ENCODE data around the gene CCNL2.
"Not testable (repeated sequence)": the region's sequence is repeated elsewhere in the genome, so short reads cannot be mapped to it uniquely, and the experiment has no call there.

CCNL2 gene

DNA sequence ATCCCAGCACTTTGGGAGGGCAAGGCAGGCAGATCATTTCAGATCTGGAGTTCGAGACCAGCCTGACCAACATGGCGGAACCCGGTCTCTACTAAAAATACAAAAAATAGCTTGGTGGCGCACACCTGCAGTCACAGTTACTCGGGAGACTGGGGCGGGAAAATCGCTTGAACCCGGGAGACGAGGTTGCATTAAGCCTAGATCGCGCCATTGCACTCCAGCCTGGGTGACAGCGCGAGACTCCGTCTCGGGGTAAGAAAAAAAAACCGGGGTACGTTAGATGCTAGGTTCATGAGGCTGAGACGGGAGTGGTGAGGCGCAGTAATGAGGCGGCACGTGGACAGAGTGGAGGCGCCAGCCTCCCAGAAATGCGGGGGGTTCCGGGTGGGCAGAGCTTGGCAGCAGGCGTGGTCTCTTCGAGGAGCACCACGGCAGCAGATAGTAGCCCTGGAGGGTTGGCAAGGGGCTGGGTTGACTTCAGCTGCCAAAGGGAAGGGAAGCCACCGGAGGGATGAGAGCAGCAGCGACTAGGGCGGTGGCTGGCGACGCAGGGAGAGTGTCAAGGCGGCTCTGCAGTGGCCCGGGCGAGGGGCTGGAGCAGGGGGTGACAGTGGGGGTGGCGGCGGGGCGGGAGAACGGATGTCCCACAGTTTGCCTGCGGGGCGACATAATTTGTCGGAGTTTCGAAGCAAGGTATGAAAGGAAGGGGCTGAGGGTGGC lies 7.1 kb upstream of the CCNL2 start:
- Histone ChIP-seq H3K27ac (replicated peaks) (peak overlapping the region; percentile 84), H3K4me3 (replicated peaks; ENCODE audit: insufficient read depth, low read length) (peak overlapping the region; percentile 86), H3K27me3 (ENCODE audit: insufficient read depth, poor library complexity, severe bottlenecking) (no peaks in the 10 kb centered on the region)
- peak in 1 of 2 experiments; percentile 32 for DNase-seq (ENCODE audit: low read depth in 1 of 2, low spot score in 1 of 2)
- TF ChIP-seq POLR2AphosphoS5 (IDR thresholded peaks at IDR 0.05; ENCODE audit: low read depth) = no peak
- TF ChIP-seq, protein P1, sequence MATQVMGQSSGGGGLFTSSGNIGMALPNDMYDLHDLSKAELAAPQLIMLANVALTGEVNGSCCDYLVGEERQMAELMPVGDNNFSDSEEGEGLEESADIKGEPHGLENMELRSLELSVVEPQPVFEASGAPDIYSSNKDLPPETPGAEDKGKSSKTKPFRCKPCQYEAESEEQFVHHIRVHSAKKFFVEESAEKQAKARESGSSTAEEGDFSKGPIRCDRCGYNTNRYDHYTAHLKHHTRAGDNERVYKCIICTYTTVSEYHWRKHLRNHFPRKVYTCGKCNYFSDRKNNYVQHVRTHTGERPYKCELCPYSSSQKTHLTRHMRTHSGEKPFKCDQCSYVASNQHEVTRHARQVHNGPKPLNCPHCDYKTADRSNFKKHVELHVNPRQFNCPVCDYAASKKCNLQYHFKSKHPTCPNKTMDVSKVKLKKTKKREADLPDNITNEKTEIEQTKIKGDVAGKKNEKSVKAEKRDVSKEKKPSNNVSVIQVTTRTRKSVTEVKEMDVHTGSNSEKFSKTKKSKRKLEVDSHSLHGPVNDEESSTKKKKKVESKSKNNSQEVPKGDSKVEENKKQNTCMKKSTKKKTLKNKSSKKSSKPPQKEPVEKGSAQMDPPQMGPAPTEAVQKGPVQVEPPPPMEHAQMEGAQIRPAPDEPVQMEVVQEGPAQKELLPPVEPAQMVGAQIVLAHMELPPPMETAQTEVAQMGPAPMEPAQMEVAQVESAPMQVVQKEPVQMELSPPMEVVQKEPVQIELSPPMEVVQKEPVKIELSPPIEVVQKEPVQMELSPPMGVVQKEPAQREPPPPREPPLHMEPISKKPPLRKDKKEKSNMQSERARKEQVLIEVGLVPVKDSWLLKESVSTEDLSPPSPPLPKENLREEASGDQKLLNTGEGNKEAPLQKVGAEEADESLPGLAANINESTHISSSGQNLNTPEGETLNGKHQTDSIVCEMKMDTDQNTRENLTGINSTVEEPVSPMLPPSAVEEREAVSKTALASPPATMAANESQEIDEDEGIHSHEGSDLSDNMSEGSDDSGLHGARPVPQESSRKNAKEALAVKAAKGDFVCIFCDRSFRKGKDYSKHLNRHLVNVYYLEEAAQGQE (IDR thresholded peaks at IDR 0.05; ENCODE audit: insufficient replicate concordance, low read depth) = no peak

DNA sequence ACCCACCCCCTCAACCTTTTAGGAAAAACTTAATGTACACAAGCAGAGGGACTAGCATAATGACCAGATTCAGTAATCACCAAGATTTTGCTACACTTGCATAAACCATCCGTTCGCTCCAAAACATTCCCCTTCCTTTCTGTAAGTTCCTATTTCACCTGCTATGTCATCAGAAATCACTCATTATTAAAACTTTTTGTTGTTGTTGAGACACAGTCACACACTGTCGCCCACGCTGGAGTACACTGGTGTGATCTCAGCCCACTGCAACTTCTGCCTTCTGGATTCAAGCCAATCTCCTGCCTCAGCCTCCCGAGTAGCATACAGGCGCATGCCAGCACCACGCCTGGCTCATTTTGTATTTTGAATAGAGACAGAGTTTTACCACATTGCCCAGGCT lies 4.5 kb upstream of the CCNL2 start:
- no peaks in the 10 kb centered on the region for H3K27me3 ChIP-seq (ENCODE audit: insufficient read depth, poor library complexity, severe bottlenecking)
- TF ChIP-seq GABPA (IDR thresholded peaks at IDR 0.05; ENCODE audit: low read depth) = no peak
- TF ChIP-seq, protein P2, sequence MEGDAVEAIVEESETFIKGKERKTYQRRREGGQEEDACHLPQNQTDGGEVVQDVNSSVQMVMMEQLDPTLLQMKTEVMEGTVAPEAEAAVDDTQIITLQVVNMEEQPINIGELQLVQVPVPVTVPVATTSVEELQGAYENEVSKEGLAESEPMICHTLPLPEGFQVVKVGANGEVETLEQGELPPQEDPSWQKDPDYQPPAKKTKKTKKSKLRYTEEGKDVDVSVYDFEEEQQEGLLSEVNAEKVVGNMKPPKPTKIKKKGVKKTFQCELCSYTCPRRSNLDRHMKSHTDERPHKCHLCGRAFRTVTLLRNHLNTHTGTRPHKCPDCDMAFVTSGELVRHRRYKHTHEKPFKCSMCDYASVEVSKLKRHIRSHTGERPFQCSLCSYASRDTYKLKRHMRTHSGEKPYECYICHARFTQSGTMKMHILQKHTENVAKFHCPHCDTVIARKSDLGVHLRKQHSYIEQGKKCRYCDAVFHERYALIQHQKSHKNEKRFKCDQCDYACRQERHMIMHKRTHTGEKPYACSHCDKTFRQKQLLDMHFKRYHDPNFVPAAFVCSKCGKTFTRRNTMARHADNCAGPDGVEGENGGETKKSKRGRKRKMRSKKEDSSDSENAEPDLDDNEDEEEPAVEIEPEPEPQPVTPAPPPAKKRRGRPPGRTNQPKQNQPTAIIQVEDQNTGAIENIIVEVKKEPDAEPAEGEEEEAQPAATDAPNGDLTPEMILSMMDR (IDR thresholded peaks at IDR 0.05; ENCODE audit: insufficient read depth, low read length) = no peak
- TF ChIP-seq POLR2AphosphoS5 (IDR thresholded peaks at IDR 0.05; ENCODE audit: low read depth) = no peak; the same call in 1 of the 2 replicates
- TF ChIP-seq, protein P1 (IDR thresholded peaks at IDR 0.05; ENCODE audit: insufficient replicate concordance, low read depth) = no peak
- no peak for TF ChIP-seq SPI1 (IDR thresholded peaks at IDR 0.05; ENCODE audit: borderline replicate concordance, low read depth)
- H3K27ac ChIP-seq (replicated peaks) = no peak overlapping the region
- no peak for DNase-seq (ENCODE audit: low read depth in 1 of 2, low spot score in 1 of 2)
- no peak overlapping the region for H3K4me3 ChIP-seq (replicated peaks; ENCODE audit: insufficient read depth, low read length)

DNA sequence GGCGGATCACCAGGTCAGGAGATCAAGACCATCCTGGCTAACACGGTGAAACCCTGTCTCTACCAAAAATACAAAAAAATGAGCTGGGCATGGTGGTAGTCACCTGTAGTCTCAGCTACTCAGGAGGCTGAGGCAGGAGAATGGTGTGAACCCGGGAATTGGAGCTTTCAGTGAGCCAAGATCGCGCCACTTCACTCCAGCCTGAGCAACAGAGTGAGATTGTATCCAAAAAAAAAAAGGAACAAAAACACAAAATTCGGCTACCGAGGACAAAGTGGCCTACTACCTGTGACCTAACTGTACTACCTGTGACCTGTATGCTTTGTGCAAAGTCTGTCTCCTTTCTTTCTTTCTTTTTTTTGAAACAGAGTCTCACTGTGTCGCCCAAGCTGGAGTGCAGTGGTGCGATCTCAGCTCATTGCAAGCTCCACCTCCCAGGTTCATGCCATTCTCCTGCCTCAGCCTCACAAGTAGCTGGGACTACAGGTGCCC lies 3.8 kb upstream of the CCNL2 start:
- not testable (repeated sequence) for DNase-seq (ENCODE audit: low read depth in 1 of 2, low spot score in 1 of 2); H3K4me3 ChIP-seq (replicated peaks; ENCODE audit: insufficient read depth, low read length); H3K27me3 ChIP-seq (ENCODE audit: insufficient read depth, poor library complexity, severe bottlenecking); H3K27ac ChIP-seq (replicated peaks)

DNA sequence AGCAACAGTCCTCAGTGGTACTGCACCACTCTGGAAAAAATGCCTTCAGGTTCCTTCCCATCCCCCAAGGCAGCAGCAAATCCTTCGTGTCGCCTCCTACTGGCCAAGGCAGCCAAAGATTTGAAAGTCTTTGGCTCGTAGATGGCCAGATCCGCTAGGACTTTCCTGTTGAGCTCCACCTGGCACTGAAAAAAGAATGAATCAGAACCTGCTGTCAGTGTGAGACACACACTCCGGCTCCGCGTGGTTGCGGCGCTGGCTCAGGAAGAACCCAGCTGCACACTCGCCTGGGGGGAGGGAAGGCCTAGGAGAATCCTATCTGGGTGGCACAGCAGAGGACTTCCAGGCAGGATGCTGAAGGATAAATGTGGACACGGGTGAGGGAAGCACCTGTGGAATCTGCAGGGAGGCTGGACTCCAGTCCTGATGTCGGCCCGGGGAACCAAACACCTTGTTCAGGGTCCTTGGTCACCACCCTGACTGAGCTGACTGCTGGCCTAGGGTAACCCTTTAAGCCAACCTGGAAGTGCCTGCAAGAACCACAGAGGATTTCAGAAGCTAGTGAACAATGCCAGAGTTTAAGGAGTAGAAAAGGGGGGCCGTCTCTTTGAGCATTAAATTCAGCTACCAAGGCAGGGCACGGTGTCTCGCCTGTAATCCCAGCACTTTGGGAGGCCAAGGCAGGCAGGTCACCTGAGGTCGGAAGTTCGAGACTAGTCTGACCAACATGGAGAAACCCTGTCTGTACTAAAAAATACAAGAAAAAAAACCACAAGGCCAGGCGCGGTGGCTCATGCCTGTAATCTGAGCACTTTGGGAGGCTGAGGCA lies 3.2 kb upstream of the CCNL2 start:
- Histone ChIP-seq H3K27me3 (ENCODE audit: insufficient read depth, poor library complexity, severe bottlenecking) (no peaks in the 10 kb centered on the region), H3K4me3 (replicated peaks; ENCODE audit: insufficient read depth, low read length) (no peak overlapping the region), H3K27ac (replicated peaks) (no peak overlapping the region)
- DNase-seq (ENCODE audit: low read depth in 1 of 2, low spot score in 1 of 2) = peak in 1 of 2 experiments; percentile 59
- TF ChIP-seq, protein P1 (IDR thresholded peaks at IDR 0.05; ENCODE audit: insufficient replicate concordance, low read depth) = no peak
- no peak for TF ChIP-seq SPI1 (IDR thresholded peaks at IDR 0.05; ENCODE audit: borderline replicate concordance, low read depth)
- TF ChIP-seq, protein P2 (IDR thresholded peaks at IDR 0.05; ENCODE audit: insufficient read depth, low read length) = peak; percentile 63
- peak; percentile 10; the same call in 1 of the 2 replicates for TF ChIP-seq POLR2AphosphoS5 (IDR thresholded peaks at IDR 0.05; ENCODE audit: low read depth)
- no peak for TF ChIP-seq GABPA (IDR thresholded peaks at IDR 0.05; ENCODE audit: low read depth)

Data from HL-60 (cell line).